ENCODE results near the gene CMTM4.
"Not testable (repeated sequence)": the region's sequence is repeated elsewhere in the genome, so short reads cannot be mapped to it uniquely, and the experiment has no call there.

Gene CMTM4

DNA sequence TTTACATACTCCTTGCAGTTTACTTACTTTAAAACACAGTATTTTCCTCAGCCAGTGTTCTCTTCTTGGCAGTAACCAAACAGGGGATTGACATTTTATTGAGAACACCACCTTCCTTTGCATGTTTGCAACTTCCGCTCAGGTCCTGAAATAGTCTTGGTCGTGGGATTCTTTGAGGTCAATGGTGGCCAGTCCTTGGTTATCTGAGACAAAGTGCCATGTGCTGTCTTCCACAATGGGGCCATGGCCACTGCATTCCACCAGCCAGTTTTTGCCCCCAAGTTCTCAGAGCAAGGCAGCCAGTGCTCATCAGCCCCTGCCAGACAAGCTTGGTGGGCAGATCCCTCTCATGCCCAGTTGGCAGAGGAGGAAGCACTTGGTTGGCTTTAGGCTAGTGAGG is 22.9 kb downstream of the CMTM4 start:
- no peak for DNase-seq (ENCODE audit: low spot score)

- DNase-seq (ENCODE audit: low spot score) = no peak
Observed at GRCh38 chr16:66670691-66671388, 25.7 kb downstream of the CMTM4 start.

- no peak for DNase-seq (ENCODE audit: low spot score)
Observed at GRCh38 chr16:66668777-66669444, 27.6 kb downstream of the CMTM4 start.

DNA sequence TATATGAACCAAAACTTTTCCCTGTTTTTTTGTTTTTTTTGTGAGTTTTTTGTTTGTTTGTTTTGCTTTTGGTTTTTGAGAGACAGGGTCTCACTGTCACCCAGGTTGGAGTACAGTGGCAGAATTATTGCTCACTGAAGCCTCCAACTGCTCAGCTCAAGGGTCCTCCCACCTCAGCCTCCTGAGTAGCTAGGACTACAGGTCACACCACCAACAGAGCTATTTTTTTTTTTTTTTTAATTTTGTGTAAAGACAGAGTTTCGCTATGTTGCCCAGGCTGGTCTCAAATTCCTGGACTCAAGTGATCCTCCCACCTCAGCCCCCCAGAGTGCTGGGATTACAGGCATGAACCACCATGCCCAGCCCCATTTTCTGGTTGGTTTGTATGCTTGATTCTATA is 28.6 kb downstream of the CMTM4 start:
- no peak for DNase-seq (ENCODE audit: low spot score)

GRCh38 chr16:66662445-66663194 is 33.9 kb downstream of the CMTM4 start:
- DNase-seq (ENCODE audit: low spot score) = peak; percentile 37

DNA sequence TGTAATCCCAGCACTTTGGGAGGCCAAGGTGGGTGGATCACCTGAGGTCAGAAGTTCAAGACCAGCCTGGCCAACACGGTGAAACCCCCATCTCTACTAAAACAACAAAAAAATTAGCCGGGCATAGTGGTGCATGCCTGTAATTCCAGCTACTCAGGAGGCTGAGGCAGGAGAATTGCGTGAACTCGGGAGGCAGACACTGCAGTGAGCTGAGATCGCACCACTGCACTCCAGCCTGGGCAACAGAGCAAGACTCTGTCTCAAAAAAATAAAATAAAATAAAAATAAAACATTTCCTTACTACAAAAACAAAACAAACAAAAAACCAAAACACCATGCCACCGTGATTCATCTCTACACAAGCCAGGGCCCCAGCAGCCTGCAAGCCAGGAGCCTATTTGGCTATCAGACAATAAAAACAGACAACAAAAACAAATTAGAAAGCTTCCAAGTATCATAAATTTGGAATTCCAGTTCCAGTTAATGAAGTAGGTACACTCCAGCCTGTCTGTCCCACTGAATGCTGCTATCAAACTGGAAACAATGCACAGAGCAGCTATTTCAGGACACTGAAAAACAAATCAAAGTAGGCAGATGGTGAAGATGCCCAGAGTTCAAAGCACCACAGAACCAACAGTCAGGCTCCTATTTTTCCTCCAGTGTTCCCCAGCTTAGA is 34.7 kb downstream of the CMTM4 start:
- DNase-seq (ENCODE audit: low spot score) = not testable (repeated sequence)

- no peak for DNase-seq (ENCODE audit: low spot score)
Observed at GRCh38 chr16:66661210-66661560, 35.4 kb downstream of the CMTM4 start.

GRCh38 chr16:66660422-66661209 is 35.9 kb downstream of the CMTM4 start:
- peak; percentile 83 for DNase-seq (ENCODE audit: low spot score)

DNA sequence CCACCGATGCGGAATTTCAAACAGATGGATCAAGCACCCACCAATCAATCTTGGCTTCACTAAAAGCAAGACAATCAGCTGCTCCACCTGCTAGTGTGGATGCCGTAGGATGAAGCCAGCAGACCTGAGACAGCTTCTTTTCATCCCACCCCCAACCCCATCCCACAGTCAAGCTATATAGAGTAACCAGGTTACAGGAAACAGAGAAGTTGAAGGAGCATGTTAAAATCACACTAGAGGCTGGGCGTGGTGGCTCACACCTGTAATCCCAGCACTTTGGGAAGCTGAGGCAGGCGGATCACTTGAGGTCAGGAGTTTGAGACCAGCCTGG is 37.7 kb downstream of the CMTM4 start:
- DNase-seq (ENCODE audit: low spot score) = no peak

DNA sequence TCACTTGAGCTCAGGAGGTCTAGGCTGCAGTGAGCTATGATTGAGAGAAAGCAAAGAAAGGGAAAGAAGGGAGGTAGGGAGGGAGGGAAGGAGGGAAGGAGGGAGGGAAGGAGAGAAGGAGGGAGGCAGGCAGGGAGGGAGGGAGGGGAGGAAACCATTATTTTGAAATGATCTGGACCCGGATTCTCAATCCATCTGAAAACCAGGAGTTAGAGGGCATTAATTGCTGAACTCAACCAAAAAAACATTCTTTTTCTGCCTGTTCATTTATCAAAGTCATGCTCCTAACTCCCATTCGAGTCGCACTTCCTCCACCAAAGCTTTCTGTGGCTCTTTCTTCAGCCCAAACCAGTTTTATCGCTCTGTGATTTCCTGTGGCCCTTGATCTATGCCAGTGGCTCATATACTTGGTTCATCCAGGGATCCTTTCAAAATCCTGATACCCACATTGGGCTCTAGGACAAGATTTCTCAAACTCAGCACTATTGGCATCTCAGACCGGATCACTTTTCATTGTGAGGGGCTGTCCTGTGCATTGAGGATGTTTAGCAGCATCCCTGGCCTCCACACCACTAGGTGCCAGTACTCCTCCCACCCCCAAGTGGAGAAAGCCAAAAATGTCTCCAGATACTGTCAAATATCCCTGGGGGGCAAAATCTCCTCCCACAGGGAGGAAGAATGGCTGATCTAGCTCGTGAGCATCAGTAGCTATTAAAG is 38.2 kb downstream of the CMTM4 start:
- no peak for DNase-seq (ENCODE audit: low spot score)

DNA sequence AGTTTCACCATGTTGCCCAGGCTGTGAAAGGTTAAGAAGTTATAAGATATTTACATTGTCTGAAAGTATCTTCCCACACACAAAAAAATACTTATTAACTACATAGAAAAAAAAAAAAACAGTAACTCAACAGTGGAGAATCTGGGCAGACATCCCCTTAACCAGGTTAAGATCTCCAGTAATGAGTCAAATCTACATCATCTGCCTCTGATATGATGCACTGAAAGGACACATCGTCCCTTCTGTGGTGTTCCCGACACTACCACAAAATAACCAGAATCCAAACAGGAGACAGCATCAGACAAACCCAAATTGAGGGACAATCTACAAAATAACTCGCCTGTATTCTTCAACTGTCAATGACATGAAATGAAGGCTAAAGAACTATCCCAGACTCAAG is 40.0 kb downstream of the CMTM4 start:
- no peak for DNase-seq (ENCODE audit: low spot score)

DNA sequence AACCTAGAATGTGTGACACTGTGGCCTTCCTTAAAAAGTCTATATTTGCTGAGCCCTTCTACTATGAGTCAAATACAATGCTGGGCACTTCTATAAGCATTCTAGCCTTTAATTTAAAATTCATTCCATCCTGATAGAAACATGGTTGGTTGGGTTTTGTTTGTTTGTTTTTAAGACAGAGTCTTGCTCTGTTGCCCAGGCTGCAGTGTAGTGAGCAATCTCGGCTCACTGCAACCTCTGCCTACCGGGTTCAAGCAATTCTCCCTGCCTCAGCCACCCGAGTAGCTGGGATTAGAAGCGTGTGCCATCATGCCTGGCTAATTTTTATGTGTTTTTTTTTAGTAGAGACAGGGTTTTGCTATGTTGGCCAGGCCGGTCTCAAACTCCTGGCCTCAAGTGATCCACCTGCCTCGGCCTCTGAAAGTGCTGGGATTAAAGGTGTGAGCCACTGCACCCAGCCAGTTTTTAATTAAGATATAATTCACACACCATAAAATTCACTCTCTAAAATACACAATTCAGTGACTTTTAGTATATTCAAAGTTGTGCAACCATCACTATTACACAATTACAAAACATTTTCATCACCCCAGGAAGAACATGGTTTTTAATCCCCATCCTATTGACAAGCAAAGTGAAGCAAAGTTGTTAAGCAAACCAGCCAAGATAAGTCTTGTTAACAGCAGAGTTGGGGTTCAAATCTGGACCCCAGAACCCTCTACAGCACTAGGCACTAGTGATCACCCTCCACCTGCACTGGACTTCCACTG is 42.8 kb downstream of the CMTM4 start:
- no peak for DNase-seq (ENCODE audit: low spot score)

DNA sequence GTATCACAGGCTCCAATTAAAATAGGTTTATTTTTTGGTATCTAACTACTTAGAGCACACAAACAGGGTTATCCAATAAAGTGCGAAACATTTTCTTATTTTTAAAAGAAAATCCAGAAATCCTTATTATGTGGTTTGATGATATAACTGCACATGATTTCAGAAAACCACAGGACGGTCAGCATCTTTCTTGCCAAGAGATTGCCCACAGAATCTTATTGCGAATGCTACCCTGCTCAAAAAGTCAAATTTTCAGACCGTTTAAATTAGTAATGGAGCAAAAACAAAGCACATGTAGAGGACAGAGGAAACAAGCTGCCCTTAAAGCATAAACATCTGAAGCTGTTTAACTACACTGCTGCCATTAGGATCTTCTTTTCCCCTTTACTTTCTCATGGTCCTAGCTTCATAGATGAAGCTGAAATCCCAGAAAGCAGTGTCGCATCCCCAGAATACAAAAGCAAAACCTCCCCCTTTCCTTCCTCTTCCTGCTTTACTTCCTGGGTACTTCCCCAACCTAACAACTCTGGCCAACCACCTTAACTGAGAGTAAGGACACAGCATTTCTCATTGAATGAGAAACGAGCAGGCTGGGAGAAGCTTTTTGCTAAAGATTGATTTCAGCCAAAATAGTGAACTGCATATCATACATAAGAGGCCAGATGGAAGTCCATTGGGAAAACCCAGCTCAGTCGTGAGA is 43.7 kb downstream of the CMTM4 start:
- DNase-seq (ENCODE audit: low spot score) = no peak

- DNase-seq (ENCODE audit: low spot score) = no peak
Observed at GRCh38 chr16:66651965-66652364, 44.6 kb downstream of the CMTM4 start.

- no peak for DNase-seq (ENCODE audit: low spot score)
Observed at GRCh38 chr16:66651474-66651765, 45.1 kb downstream of the CMTM4 start.

DNA sequence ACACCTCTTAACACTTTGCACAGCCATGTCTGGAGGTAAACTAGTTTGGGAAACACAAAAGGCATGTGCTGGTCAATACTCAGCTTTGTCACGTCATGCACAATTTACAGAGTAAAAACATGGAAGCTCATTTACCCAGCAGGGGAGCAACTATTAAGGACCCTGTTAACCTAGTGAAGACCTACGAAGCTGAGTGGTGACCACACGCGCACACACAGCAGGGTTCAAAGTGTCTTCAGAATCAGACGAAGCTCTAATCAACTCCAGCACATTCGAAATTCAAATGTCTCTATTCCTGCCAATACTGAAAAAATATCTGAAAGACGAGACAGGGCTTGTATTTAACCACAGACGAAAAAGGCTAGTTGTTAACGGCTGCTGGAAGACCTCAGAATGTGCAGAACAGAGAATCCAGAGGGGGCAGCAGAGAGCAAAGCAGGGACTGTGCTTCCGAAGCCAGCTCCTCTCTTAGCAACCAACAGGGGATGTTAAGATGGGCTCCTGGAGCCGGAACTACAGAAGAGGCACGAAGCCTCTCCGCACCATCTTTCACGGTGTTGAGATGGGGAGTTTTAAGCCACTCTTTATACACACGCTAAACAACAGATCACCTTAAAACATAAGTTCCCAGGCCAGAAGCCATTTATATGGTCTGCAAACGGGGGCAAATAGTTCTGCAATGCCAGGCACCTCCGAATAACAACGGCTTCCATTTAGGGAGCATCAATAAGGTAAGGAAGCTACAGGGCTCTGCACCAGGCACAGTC is 45.7 kb downstream of the CMTM4 start:
- DNase-seq (ENCODE audit: low spot score) = peak; percentile 65

DNA sequence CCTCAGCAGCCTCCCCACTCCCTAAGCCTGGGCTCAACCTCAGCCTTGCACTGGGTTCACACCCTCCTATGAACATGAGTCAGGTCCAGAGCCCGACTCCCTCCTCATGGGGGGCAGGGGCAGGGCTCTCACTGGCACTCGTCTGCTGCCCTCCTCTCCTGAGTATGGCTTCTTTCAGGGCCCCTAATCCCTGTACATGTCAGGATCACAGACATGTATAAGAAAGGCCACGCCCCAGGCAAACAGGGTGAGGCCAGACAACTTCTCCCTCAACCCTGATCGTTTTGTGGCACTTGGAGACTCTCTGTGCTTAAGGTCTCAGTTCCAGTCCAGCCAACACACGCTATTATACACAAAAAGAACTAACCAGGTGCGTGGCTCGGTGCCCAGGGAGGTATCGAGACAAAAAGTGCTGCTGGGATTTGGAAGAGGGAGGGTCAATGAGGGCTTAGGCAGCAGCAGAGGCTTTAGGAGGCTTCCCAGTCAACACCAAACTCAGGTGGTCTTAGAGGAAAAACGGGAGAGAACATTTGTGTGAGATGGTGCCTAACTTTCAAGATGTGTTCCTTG is 46.8 kb downstream of the CMTM4 start:
- no peak for DNase-seq (ENCODE audit: low spot score)

DNA sequence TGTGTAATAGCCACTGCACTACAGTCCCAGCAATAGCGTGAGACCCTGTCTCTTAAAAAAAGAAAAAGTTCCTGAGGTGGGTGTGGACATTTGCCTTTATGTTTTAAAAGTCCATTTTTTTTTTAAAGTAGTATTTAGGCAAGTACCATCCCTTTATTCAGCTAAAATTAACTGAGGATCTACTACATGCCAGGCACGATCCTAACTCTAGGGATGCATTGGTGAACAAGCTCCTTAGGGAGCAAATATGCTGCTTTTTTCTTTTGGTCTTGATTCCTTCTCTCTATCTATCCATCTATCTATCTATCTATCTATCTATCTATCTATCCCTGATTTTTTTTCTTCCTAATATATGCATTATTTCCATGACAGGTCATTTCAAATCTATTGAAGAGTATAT is 47.4 kb downstream of the CMTM4 start:
- DNase-seq (ENCODE audit: low spot score) = no peak

DNA sequence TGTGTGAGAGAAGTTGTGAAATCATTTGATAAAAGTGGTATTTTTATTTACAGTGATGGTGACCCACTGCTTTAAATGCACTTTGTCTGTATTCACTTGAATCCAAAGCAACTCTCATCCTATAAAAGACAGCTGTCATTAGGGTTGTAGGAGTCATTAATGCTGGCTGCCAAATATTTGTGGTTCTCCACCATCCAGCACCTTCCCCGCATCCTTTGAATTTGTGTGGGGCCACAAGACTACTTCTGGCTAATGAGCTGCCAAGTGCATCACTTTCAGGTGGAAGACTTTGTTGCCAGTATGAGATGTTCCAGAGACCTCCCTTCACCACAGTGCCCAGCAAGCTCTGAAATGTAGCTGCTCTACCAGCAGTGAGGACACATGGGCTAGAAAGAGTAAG is 48.7 kb downstream of the CMTM4 start:
- DNase-seq (ENCODE audit: low spot score) = no peak

Data from kidney capillary endothelial cell (primary cell).